Measurements from ENCODE around the gene ABCB4.

The ABCB4 gene

GRCh38 chr7:87416682-87417587, 58.5 kb downstream of the ABCB4 start:
- FAIRE-seq, result peak; percentile 98

- no peak for FAIRE-seq
Observed at GRCh38 chr7:87414794-87415188, 60.7 kb downstream of the ABCB4 start.

GRCh38 chr7:87413951-87414793, 61.3 kb downstream of the ABCB4 start:
- FAIRE-seq, result no peak

- no peak for FAIRE-seq
Observed at GRCh38 chr7:87413029-87413428, 62.5 kb downstream of the ABCB4 start.

- no peak for FAIRE-seq
Observed at GRCh38 chr7:87411186-87411585, 64.3 kb downstream of the ABCB4 start.

- FAIRE-seq, result no peak
Observed at GRCh38 chr7:87404674-87405073, 70.8 kb downstream of the ABCB4 start.

- no peak for FAIRE-seq
Observed at GRCh38 chr7:87398446-87398845, 77.0 kb downstream of the ABCB4 start.

- no peak for FAIRE-seq
Observed at GRCh38 chr7:87395442-87396020, 79.9 kb downstream of the ABCB4 start.

GRCh38 chr7:87391020-87391701, 84.3 kb downstream of the ABCB4 start:
- FAIRE-seq, result no peak

- FAIRE-seq, result no peak
Observed at GRCh38 chr7:87380905-87381304, 94.6 kb downstream of the ABCB4 start.

- no peak for FAIRE-seq
Observed at GRCh38 chr7:87375662-87376435, 99.6 kb downstream of the ABCB4 start.

- no peak for FAIRE-seq
Observed at GRCh38 chr7:87370660-87371180, 104.8 kb downstream of the ABCB4 start.

GRCh38 chr7:87369216-87369615, 106.3 kb downstream of the ABCB4 start:
- FAIRE-seq, result no peak

GRCh38 chr7:87364246-87364645, 111.2 kb downstream of the ABCB4 start:
- no peak for FAIRE-seq

- FAIRE-seq, result no peak
Observed at GRCh38 chr7:87363342-87363741, 112.1 kb downstream of the ABCB4 start.

- FAIRE-seq, result no peak
Observed at GRCh38 chr7:87361320-87361719, 114.2 kb downstream of the ABCB4 start.

GRCh38 chr7:87359366-87359765, 116.1 kb downstream of the ABCB4 start:
- FAIRE-seq, result peak; percentile 89

GRCh38 chr7:87356448-87356847, 119.0 kb downstream of the ABCB4 start:
- no peak for FAIRE-seq

GRCh38 chr7:87354749-87355148, 120.7 kb downstream of the ABCB4 start:
- FAIRE-seq, result no peak
